ENCODE results near the gene RAD54L.

GRCh38 chr1:46218443-46218842 lies 29.1 kb upstream of the RAD54L start:
- TF ChIP-seq CTCF (IDR thresholded peaks at IDR 0.05) (no peak), POLR2A (IDR thresholded peaks at IDR 0.05; ENCODE audit: low read depth) (no peak), EP300 (IDR thresholded peaks at IDR 0.05) (no peak)

Measured in esophagus muscularis mucosa (tissue), 4 donors.